ES-I3 (cell line): Measurements from ENCODE around the gene FGFBP1.

Source experiments
- H3K36me3 ChIP-seq: 2 replicates; pipeline ENCODE4 v1.6.1; 2013; ENCODE audit warnings: mild to moderate bottlenecking, low read length, control low read depth, moderate library complexity; ENCODE audit not compliant: insufficient read depth
- H3K4me1 ChIP-seq: 2 replicates; pipeline ENCODE4 v1.6.1; 2013; ENCODE audit warnings: mild to moderate bottlenecking, control low read depth, low read length; ENCODE audit not compliant: insufficient read depth
- H3K9ac ChIP-seq: 2 replicates; pipeline ENCODE4 v1.6.1; 2013; ENCODE audit warnings: low read depth, mild to moderate bottlenecking, low read length, moderate library complexity
- H3K9me3 ChIP-seq: 2 replicates; pipeline ENCODE4 v1.6.1; 2013; ENCODE audit warnings: mild to moderate bottlenecking, low read length, moderate library complexity; ENCODE audit not compliant: control insufficient read depth, insufficient read depth

Gene FGFBP1

DNA sequence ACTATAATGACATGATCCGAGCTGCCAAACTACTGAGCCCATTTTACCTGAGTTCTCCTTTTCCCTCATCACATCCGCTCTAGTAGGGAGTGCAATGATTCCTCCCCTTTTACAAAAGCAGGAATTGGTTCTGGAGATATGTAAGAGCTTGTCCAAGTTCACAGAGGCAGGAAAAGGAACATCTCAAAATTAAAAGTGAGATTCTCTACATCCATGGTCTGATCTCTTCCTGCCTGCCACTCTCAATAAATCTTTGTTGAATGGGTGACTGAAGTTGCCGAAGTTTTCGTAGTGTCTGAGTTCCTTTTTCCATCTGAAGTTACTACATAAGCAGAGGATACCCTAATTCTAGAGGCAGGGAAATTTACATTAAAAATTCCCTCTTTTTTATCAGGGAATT, at the start of gene FGFBP1:
TSS of gene FGFBP1 (minus strand) at position 101 of the 400 bp plus-strand sequence. CDS start 2,108 bp downstream, outside the sequence.
- Histone ChIP-seq H3K9me3 (no peaks in the 10 kb centered on the region), H3K36me3 (no peaks in the 10 kb centered on the region), H3K4me1 (peaks cover 7% of the 10 kb centered on the region), H3K9ac (no peak within 1 kb of the TSS; the same call in 1 of the 2 replicates)

DNA sequence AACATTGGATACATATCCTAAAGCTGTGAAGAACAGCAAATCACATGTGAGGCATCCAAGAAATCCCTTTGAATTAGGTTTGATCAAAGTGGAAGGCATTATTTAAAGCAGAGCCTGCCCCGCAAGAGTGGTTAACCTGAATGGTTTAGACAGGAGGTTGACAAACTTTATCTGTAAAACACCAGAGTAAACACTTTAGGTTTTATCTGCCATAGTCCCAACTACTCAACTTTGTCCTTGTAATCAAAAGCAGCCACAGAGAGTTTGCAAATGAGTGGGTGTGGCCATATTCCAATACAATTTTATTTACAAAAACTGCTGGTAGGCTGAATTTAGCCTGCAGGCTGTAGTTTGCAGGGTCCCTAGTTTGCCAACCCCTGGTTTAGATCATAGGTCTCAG, 49.7 kb upstream of the FGFBP1 start:
- peaks cover 41% of the 10 kb centered on the region for H3K36me3 ChIP-seq
- H3K4me1 ChIP-seq: peaks cover 6% of the 10 kb centered on the region; the same call in 1 of the 2 replicates
- H3K9me3 ChIP-seq: no peaks in the 10 kb centered on the region
- H3K9ac ChIP-seq: no peak overlapping the region

DNA sequence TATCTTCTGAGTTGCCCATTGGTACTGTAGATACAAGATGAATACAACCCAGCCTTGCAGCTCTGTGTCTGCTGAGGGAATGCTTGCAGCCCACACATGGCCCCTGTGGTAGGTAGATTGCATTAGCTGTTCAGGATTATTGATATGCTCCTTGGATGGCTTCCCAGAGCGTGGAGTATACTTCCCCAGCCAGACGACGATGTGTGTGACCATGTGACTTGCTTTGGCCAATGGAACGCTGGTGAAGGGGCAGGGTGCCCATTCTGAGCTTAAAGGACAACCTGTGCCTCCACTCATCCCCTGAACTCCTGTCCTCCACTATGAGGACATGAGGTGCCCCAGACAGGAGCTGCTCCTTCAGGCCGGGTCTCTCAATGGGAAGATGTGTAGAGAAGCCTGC, 48.4 kb upstream of the FGFBP1 start:
- Histone ChIP-seq H3K4me1 (peaks cover 12% of the 10 kb centered on the region; the same call in 1 of the 2 replicates), H3K36me3 (peaks cover 47% of the 10 kb centered on the region), H3K9me3 (no peaks in the 10 kb centered on the region), H3K9ac (no peak overlapping the region)

DNA sequence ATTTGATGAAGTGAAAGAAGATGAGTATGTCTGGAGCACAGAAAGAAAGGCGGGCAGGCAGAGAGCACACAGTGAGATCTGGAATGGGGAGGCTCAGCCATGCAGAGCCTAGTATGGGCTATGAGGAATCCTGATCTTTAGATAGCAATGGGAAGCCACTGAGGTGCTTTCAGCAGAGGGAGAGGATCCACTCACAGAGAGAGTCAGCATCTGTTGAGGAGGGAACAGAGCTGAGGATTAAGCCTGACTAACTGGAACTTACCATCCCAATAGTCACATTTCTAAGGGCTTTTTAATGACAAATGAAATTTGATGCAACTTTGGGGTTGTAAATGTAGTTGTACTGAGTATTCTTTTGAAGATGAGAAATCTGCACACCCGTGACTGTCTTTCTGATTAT, 45.1 kb upstream of the FGFBP1 start:
- no peak overlapping the region for H3K9ac ChIP-seq
- peaks cover 12% of the 10 kb centered on the region; the same call in 1 of the 2 replicates for H3K4me1 ChIP-seq
- H3K9me3 ChIP-seq: no peaks in the 10 kb centered on the region
- H3K36me3 ChIP-seq: peaks cover 40% of the 10 kb centered on the region

DNA sequence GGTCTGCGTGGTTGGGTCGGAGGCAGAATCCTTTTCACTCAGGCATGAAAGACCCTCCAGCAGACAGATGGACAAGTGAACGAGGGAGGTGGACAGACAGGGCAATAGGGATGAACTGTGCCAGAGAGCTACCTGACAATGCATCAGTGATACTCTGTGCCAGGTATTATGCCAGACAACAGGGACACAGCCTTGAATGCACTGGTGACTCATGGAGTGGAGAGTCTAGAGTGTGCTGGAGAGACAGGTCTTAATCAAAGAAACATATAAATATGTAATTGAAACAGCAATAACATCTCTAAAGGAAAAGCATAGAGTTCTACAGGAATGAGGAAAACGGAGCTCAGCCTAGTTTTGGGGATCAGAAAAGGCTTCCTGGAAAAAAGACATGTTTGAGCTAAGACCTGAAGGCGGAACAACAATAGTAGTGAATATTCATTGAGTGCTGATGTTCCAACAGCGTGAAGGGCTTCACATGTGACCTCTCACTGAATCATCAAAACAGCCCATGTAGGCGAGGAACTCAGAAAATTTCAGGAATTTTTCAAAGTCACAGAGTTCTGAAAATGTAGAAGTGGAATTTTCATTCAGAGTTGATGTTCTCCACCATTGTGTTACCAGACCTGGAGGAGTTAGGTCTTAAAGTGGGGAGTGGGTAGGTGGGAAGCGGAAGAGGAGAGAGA, 44.4 kb upstream of the FGFBP1 start:
- Histone ChIP-seq H3K4me1 (peaks cover 12% of the 10 kb centered on the region; the same call in 1 of the 2 replicates), H3K36me3 (peaks cover 35% of the 10 kb centered on the region), H3K9ac (no peak overlapping the region), H3K9me3 (no peaks in the 10 kb centered on the region)

DNA sequence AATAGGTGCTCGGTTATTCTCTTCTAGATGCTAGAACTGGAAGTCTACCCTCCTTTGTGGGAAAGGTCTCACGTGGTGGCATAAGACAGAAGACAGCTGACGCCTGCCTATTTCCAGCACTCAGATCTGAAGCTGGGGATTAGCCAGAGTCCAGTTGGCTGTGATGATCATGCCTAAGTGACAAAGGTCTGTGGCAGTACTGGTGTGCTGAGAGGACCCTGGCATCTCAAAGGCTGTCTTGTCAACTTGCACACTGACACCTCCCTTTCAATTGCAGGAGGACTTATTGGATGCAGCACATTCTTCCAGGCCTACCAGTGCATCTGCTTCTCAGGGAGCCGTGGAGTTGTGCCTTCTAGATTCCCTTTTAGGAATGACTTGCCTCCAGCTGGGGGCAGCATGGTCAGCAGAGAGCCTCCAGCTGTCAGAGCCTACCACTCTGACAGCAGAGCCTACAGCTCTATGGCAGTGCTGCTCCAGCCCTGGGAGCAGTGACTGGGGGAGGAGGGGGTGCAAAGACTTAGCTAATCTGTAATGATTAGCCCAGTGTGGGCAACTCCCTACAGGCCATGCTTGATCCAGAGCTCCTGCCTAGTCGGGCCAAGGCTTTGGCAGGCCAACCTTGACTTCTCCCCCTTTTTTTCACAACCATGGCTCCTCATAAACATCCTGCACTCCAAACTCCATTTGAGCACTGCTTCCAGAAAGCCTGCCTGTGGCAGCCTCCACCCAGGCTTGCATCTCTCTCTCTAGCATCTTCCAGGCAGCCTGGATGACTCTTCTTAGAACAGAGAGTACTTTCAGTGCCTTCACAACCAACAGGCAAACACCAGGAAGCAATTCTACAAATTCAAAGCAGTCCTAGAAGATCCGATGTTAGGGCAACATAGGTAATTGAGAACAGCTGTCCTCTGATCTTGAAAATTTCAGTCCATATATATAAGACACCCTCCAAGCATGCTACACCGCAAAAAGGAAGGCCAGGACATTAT, 38.2 kb upstream of the FGFBP1 start:
- H3K9ac ChIP-seq: no peak overlapping the region
- no peaks in the 10 kb centered on the region for H3K9me3 ChIP-seq
- H3K36me3 ChIP-seq: peaks cover 4% of the 10 kb centered on the region; the same call in 1 of the 2 replicates
- no peaks in the 10 kb centered on the region for H3K4me1 ChIP-seq

DNA sequence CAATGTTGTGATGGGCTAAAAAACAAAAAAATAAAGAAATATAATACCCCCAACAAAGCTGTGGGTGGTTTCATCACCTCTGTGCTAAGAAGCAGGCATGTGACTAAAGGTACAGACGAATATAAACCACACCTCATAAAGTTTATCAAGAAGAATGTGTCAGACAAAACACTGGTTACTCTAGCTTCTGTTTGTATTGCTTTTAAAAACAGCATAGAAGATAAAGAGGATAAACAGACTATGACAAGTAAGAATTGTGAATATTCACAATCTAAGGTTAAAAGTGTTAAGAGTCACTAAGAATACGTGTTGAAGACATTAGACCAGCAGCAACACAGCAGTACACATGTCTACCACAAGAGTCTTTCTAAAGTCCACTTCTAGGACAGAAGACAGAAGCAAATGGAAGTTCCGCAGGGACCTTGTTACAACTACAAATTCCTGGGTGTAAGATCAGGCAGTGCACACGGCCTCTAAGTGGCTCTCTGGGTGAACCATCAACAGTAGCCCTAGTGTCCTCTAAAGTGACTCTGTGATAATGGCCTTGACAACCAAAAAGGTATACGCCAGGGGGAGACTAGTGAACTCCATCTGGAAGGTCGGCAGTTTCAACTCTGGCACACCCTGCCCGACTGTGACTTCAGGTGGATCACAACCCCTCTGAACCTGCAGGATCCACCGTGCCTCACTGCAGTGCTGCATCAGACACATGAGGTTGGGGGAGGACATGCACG, 32.7 kb upstream of the FGFBP1 start:
- Histone ChIP-seq H3K9ac (no peak overlapping the region), H3K9me3 (no peaks in the 10 kb centered on the region; the same call in 1 of the 2 replicates), H3K36me3 (peaks cover 3% of the 10 kb centered on the region), H3K4me1 (no peaks in the 10 kb centered on the region)

DNA sequence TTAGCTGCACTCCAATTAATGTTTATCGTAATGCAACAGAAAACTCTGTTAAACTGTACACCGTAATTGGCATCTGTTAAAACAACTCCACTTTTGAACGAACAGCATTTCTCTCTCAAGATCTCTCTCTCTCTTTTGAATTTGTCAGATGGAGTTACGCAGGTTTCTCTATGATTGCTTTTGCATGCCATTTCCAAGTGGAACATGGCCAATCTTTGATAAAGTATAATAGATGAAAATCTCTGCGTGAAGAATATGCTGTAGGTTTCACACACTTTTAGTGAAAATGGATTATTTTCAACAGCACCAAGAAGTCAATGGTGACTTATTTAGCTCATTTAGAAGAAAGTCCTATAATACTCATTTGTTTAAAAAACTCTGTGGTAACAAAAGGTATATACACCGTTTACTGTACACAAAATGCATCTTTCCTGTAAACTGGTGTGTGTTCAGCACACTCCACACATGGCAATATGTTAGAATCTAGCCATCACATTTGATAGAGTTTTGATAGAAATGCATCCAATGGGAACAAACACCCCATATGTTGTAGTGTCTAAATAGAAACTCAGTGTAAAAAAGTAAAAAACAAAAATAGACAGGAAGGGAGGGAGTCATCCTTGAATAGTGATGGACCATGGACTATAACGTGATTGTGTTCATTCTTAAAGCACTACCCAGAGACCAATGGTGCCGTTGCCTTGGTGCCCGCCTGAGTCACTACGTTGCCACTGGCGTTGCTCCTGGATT, 30.2 kb upstream of the FGFBP1 start:
- H3K9me3 ChIP-seq: no peaks in the 10 kb centered on the region; the same call in 1 of the 2 replicates
- H3K4me1 ChIP-seq: no peaks in the 10 kb centered on the region
- H3K9ac ChIP-seq: no peak overlapping the region
- H3K36me3 ChIP-seq: peaks cover 3% of the 10 kb centered on the region

DNA sequence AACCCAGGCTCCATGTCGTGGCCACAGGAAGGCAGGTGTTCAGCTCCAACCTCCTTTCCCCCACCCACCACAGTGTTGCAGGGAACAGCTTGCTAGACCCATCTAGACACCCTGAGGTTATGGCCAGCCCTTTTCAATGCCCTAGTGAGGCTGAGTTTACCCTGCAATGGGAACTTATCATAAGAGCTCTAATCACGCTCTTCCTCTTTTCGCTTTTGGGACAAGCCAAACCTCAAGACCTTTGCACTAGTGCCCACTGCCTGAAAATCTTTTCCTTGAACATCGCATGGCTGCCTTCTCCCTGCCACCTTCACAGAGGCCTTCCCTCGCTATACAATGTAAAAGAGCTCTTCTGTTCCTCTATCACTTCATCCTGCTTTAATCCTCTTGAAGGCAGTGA, 26.8 kb upstream of the FGFBP1 start:
- Histone ChIP-seq H3K36me3 (peaks cover 3% of the 10 kb centered on the region; the same call in 1 of the 2 replicates), H3K4me1 (no peaks in the 10 kb centered on the region), H3K9me3 (no peaks in the 10 kb centered on the region; the same call in 1 of the 2 replicates), H3K9ac (no peak overlapping the region)

DNA sequence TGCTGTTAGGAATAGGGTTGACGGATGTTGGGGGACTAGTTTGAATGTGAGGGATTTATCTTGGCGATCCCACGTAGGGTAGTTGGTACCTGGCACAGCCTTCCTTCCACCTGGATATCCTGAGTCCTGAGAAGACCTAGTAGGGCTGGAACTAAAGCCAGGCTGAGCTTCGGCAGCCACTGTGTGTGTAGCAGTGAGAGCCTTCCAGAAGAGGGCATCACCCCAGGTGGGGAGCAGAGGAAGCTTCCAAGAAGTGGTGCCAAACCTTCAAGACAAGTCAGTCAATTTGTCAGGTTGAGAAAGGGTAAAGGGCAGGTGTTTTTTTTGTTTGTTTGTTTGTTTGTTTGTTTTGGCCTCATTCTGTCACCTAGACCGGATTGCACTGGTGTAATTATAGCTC, 25.6 kb upstream of the FGFBP1 start:
- Histone ChIP-seq H3K9me3 (no peaks in the 10 kb centered on the region; the same call in 1 of the 2 replicates), H3K4me1 (no peaks in the 10 kb centered on the region), H3K9ac (no peak overlapping the region), H3K36me3 (peaks cover 3% of the 10 kb centered on the region; the same call in 1 of the 2 replicates)

DNA sequence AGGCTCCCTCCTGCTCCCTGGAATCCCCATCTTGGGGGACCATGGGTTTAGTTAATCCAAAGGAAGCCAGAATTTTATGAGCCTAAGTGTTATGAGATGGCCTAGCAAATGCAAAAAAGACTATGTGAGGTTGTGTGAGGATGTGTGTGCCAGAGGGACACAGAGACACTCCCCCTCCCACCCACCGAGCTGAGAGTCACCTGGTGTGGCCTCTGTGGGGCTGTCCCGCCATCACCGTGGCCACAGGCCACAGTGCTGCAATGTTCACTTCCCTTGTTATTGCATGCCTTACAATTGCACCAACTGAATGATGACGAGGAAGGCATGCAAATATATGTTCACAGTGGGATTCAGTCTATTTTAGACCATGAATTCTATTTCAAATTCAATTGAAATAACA, 25.0 kb upstream of the FGFBP1 start:
- Histone ChIP-seq H3K4me1 (no peaks in the 10 kb centered on the region), H3K9ac (no peak overlapping the region), H3K36me3 (peaks cover under 1% of the 10 kb centered on the region; the same call in 1 of the 2 replicates), H3K9me3 (no peaks in the 10 kb centered on the region; the same call in 1 of the 2 replicates)

DNA sequence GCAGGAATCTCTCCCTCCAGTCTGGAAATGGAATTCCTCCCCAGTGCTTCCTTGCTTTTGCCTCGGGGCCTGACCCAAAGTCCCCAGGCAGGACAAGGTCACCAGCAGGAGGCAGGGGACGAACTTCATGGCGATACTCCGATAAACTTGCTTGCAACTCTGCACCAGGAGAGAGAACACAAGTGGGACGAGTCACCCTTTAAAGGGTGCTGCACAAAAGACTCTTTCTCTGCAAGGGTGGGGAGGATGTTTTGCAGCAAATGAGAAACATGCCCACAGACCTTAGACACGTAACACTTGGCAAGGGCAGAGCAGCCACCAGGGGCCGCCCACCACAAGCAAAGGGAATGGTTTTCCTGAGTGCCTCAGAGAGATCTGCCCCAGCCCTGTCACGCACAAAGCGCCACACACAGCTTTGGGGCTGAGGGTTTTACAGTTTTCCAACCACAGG, 24.5 kb upstream of the FGFBP1 start, which contains the start of gene FGFBP2:
TSS of gene FGFBP2 (minus strand) at position 175 of the 451 bp plus-strand sequence. CDS start at position 129, 46 bp downstream.
- peaks cover 2% of the 10 kb centered on the region; the same call in 1 of the 2 replicates for H3K4me1 ChIP-seq
- no peaks in the 10 kb centered on the region for H3K36me3 ChIP-seq
- H3K9ac ChIP-seq: no peak within 1 kb of the TSS
- H3K9me3 ChIP-seq: no peaks in the 10 kb centered on the region; the same call in 1 of the 2 replicates
